SK-N-SH (cell line): ENCODE measurements around the gene CTTN. TPM values are rescaled to one million over a fixed set of nuclear protein-coding genes. Genes with fewer than 3 reads are reported as not detected.

ENCODE experiments used
- CTCF ChIA-PET: fragments of 300-600, 350-600 bp; formaldehyde crosslinking; extraction: SDS; loops from one replicate; lab custom pipeline; 2021; lab: Yijun Ruan, JAX
- POLR2A ChIA-PET: fragments of 350-600 bp; sonication (Branson Sonifier 250); formaldehyde crosslinking; extraction: SDS; loops from one replicate; lab custom pipeline; 2020; ENCODE audit warnings: antibody characterized with exemption, inconsistent platforms; lab: Yijun Ruan, JAX
- DNase-seq: peaks from one replicate; pipeline ENCODE4 v3.0.0; 2012
- H2AFZ ChIP-seq: fragments of 200-600 bp; sonication (generic); 2 replicates; pipeline ENCODE4 v1.8.1; 2016; ENCODE audit warnings: antibody characterized with exemption, mild to moderate bottlenecking, low read depth
- H3F3A ChIP-seq: fragments of 200-600 bp; sonication (generic); replicated peaks from 2 replicates; pipeline ENCODE3; 2016; ENCODE audit warnings: antibody characterized with exemption, mild to moderate bottlenecking; ENCODE audit not compliant: insufficient read depth
- H3K27ac ChIP-seq, 2 experiments: fragments of 200-500 bp in 1 of 2; fragments of 200-600 bp in 1 of 2; sonication (Bioruptor generic) in 1 of 2; sonication (generic), shearing (Covaris generic) in 1 of 2; 2 replicates each; pipeline versions ENCODE4 v1.5.1 to v1.6.1; 2014 to 2016; ENCODE audit warnings: low read depth in 2 of 2, inconsistent platforms in 1 of 2, low read length in 1 of 2, mild to moderate bottlenecking in 1 of 2, mixed read lengths in 1 of 2
- H3K27me3 ChIP-seq: fragments of 200-600 bp; sonication (generic), shearing (Covaris generic); 2 replicates; pipeline ENCODE4 v1.6.1; 2016; ENCODE audit warnings: mixed run types; ENCODE audit not compliant: insufficient read depth
- H3K36me3 ChIP-seq, 2 experiments: fragments of 200-500 bp in 1 of 2; fragments of 200-600 bp in 1 of 2; sonication (Bioruptor generic) in 1 of 2; sonication (generic) in 1 of 2; replicated peaks in 1 of 2; 2 replicates each; pipeline versions ENCODE3 to v1.5.1; 2014 to 2016; ENCODE audit warnings: low read length in 1 of 2, mild to moderate bottlenecking in 1 of 2; ENCODE audit not compliant: insufficient read depth in 2 of 2, control insufficient read depth in 1 of 2
- H3K4me1 ChIP-seq, 2 experiments: fragments of 200-500 bp in 1 of 2; fragments of 200-600 bp in 1 of 2; sonication (Bioruptor generic) in 1 of 2; sonication (generic), shearing (Covaris generic) in 1 of 2; 2 replicates each; pipeline versions ENCODE4 v1.5.1 to v1.6.1; 2014 to 2016; ENCODE audit warnings: low read depth in 1 of 2, low read length in 1 of 2, mixed run types in 1 of 2; ENCODE audit not compliant: insufficient read depth in 2 of 2, control insufficient read depth in 1 of 2
- H3K4me2 ChIP-seq: fragments of 200-600 bp; sonication (generic), shearing (Covaris generic); 2 replicates; pipeline ENCODE4 v1.6.1; 2017; ENCODE audit warnings: mixed run types
- H3K4me3 ChIP-seq, 2 experiments: fragments of 200-500 bp in 1 of 2; fragments of 200-600 bp in 1 of 2; sonication (Bioruptor generic) in 1 of 2; sonication (generic), shearing (Covaris generic) in 1 of 2; 2 replicates each; pipeline versions ENCODE4 v1.5.1 to v1.8.1; 2014 to 2016; ENCODE audit warnings: low read depth in 2 of 2, inconsistent platforms in 1 of 2, low read length in 1 of 2, mild to moderate bottlenecking in 1 of 2, mixed read lengths in 1 of 2, moderate library complexity in 1 of 2
- H3K79me2 ChIP-seq: fragments of 200-600 bp; sonication (generic); 2 replicates; pipeline ENCODE4 v1.8.1; 2017; ENCODE audit warnings: mild to moderate bottlenecking; ENCODE audit not compliant: insufficient read depth
- H3K9ac ChIP-seq: fragments of 200-600 bp; sonication (generic); 2 replicates; pipeline ENCODE4 v1.6.1; 2017; ENCODE audit warnings: mixed run types
- H3K9me2 ChIP-seq: fragments of 200-600 bp; sonication (generic); 2 replicates; pipeline ENCODE4 v1.6.1; 2017; ENCODE audit warnings: mixed run types
- H3K9me3 ChIP-seq: fragments of 200-600 bp; sonication (generic); 2 replicates; pipeline ENCODE4 v1.6.1; 2017; ENCODE audit warnings: mixed run types, mild to moderate bottlenecking, moderate library complexity
- H4K20me1 ChIP-seq: fragments of 200-600 bp; sonication (generic); 2 replicates; pipeline ENCODE4 v1.6.1; 2017; ENCODE audit warnings: mild to moderate bottlenecking, mixed run types; ENCODE audit not compliant: insufficient read depth
- CHD2 ChIP-seq: fragments of 150-350 bp; IDR thresholded peaks from 2 replicates; pipeline ENCODE4 v1.6.1; 2018; ENCODE audit warnings: low read length; ENCODE audit not compliant: partially characterized antibody
- CTCF ChIP-seq: fragments of 200-600 bp; sonication (generic); IDR thresholded peaks from 2 replicates; pipeline ENCODE4 v1.6.1; 2017; ENCODE audit warnings: antibody characterized with exemption, mild to moderate bottlenecking, moderate library complexity
- EZH2phosphoT487 ChIP-seq: fragments of 200-600 bp; sonication (generic); IDR thresholded peaks from 2 replicates; pipeline ENCODE4 v1.6.1; 2017; ENCODE audit warnings: low read depth, mixed run types, mild to moderate bottlenecking, antibody characterized with exemption, moderate library complexity, borderline replicate concordance
- FOXM1 ChIP-seq: IDR thresholded peaks from 2 replicates; pipeline ENCODE4 v1.4.0; 2012; ENCODE audit warnings: low read depth, mild to moderate bottlenecking
- GATA2 ChIP-seq: sonication (generic); formaldehyde crosslinking; IDR thresholded peaks from 2 replicates; pipeline ENCODE4 v1.5.0; 2020; ENCODE audit warnings: mild to moderate bottlenecking, missing genetic modification reagents
- PBX3 ChIP-seq: IDR thresholded peaks from 2 replicates; pipeline ENCODE4; 2012
- POLR2AphosphoS5 ChIP-seq: IDR thresholded peaks from 2 replicates; pipeline ENCODE4 v1.6.1; 2012; ENCODE audit warnings: low read depth, low read length
- RCOR1 ChIP-seq: fragments of 150-350 bp; IDR thresholded peaks from 2 replicates; pipeline ENCODE4 v1.6.1; 2017; ENCODE audit warnings: antibody characterized with exemption, low read length
- RFX5 ChIP-seq: IDR thresholded peaks from 2 replicates; pipeline ENCODE4 v1.6.1; 2012; ENCODE audit warnings: mild to moderate bottlenecking, improper control_type of control experiment, low read length
- SIN3A ChIP-seq: IDR thresholded peaks from 2 replicates; pipeline ENCODE4 v1.6.1; 2012; ENCODE audit warnings: low read depth, mild to moderate bottlenecking, low read length, moderate library complexity, borderline replicate concordance
- TEAD4 ChIP-seq: IDR thresholded peaks from 2 replicates; pipeline ENCODE4 v1.4.0; 2012; ENCODE audit warnings: mild to moderate bottlenecking, borderline replicate concordance; ENCODE audit not compliant: insufficient read depth
- ZBTB33 ChIP-seq: IDR thresholded peaks from 2 replicates; pipeline ENCODE4 v1.4.0; 2012; ENCODE audit warnings: low read depth, borderline replicate concordance
- WGBS: methylation state at CpG from one replicate; pipeline ENCODE4 v1.1.6; 2017; ENCODE audit warnings: low lambda C conversion rate; 5-methylcytosine and 5-hydroxymethylcytosine counted together
- polyA plus RNA-seq, 3 experiments: library from polyadenylated mRNA; depleted of rRNA; stranded (reverse); fragments of >200 nt; gene quantifications; 2 replicates each; pipeline ENCODE4 v1.2.3, GENCODE V29; 2012
- TF ChIP-seq, protein P1 (sequence below): fragments of 150-350 bp; IDR thresholded peaks from 2 replicates; pipeline ENCODE4 v1.6.1; 2016; ENCODE audit warnings: mild to moderate bottlenecking, low read depth, low read length
- TF ChIP-seq, protein P2 (sequence below): IDR thresholded peaks from 2 replicates; pipeline ENCODE4 v1.6.1; 2012; ENCODE audit warnings: mild to moderate bottlenecking, low read depth, low read length, moderate library complexity

CTTN gene
- polyA plus RNA-seq, 1 of the 3 experiments (the other 2 are of a cell fraction), result 243 TPM

DNA sequence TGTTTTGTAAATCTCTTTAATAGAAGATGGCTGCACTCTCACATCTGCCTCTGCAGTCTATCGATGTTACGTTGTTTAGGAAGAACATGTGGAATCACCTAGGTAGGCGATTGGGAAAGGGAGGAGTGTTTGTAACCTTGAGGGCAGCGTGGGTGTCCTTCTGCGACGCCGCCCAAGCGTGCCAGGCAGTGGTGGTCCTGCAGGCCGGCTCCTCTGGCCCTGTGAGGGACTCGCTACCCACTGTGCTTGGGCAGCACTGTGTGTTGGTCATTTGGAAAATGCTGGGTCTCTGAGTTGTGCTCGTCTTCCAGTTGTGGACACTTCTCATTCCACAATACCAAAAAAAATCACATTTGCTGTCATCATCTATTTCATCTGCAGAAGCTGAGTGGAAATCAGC, 29.1 kb downstream of the CTTN start:
- peaks cover 16% of the 10 kb centered on the region; the same call in 1 of the 2 replicates for H3K79me2 ChIP-seq
- no peaks in the 10 kb centered on the region for H3K4me1 ChIP-seq
- POLR2A ChIA-PET, result no interaction called here
- DNase-seq, result no peak
- H4K20me1 ChIP-seq, result peaks cover 29% of the 10 kb centered on the region
- no peak overlapping the region for H3K4me3 ChIP-seq
- CTCF ChIA-PET, result no interaction called here
- no peaks in the 10 kb centered on the region for H3K9me2 ChIP-seq
- H3F3A ChIP-seq, result no peaks in the 10 kb centered on the region
- TF ChIP-seq RFX5 (no peak), GATA2 (no peak), RCOR1 (no peak), EZH2phosphoT487 (no peak)
- H3K4me2 ChIP-seq, result no peak overlapping the region
- WGBS, result 96% methylated on average over 9 of the region's 11 CpGs
- no peaks in the 10 kb centered on the region for H3K27me3 ChIP-seq
- no peak overlapping the region for H3K27ac ChIP-seq
- no peak overlapping the region for H2AFZ ChIP-seq
- H3K9me3 ChIP-seq, result no peaks in the 10 kb centered on the region
- no peak overlapping the region for H3K9ac ChIP-seq
- H3K36me3 ChIP-seq, result peaks cover 46 to 74% of the 10 kb centered on the region in 2 experiments

GRCh38 chr11:70428701-70429427, 30.5 kb downstream of the CTTN start:
- Histone ChIP-seq H3K4me3 (no peak overlapping the region), H3K9me3 (no peaks in the 10 kb centered on the region), H3K4me1 (no peaks in the 10 kb centered on the region), H3F3A (no peaks in the 10 kb centered on the region), H2AFZ (no peak overlapping the region), H3K27me3 (no peaks in the 10 kb centered on the region), H3K9me2 (no peaks in the 10 kb centered on the region), H4K20me1 (peaks cover 15% of the 10 kb centered on the region; the same call in 1 of the 2 replicates), H3K79me2 (peaks cover 11% of the 10 kb centered on the region; the same call in 1 of the 2 replicates), H3K36me3 (peaks cover 40 to 73% of the 10 kb centered on the region in 2 experiments), H3K4me2 (no peak overlapping the region), H3K27ac (no peak overlapping the region), H3K9ac (no peak overlapping the region)
- TF ChIP-seq CHD2, result no peak
- no peak for TF ChIP-seq POLR2AphosphoS5
- TF ChIP-seq PBX3, result no peak
- TF ChIP-seq FOXM1, result no peak
- TF ChIP-seq, protein P1, sequence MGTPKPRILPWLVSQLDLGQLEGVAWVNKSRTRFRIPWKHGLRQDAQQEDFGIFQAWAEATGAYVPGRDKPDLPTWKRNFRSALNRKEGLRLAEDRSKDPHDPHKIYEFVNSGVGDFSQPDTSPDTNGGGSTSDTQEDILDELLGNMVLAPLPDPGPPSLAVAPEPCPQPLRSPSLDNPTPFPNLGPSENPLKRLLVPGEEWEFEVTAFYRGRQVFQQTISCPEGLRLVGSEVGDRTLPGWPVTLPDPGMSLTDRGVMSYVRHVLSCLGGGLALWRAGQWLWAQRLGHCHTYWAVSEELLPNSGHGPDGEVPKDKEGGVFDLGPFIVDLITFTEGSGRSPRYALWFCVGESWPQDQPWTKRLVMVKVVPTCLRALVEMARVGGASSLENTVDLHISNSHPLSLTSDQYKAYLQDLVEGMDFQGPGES, result no peak
- TF ChIP-seq RCOR1, result no peak
- no peak for TF ChIP-seq GATA2
- TF ChIP-seq, protein P2, sequence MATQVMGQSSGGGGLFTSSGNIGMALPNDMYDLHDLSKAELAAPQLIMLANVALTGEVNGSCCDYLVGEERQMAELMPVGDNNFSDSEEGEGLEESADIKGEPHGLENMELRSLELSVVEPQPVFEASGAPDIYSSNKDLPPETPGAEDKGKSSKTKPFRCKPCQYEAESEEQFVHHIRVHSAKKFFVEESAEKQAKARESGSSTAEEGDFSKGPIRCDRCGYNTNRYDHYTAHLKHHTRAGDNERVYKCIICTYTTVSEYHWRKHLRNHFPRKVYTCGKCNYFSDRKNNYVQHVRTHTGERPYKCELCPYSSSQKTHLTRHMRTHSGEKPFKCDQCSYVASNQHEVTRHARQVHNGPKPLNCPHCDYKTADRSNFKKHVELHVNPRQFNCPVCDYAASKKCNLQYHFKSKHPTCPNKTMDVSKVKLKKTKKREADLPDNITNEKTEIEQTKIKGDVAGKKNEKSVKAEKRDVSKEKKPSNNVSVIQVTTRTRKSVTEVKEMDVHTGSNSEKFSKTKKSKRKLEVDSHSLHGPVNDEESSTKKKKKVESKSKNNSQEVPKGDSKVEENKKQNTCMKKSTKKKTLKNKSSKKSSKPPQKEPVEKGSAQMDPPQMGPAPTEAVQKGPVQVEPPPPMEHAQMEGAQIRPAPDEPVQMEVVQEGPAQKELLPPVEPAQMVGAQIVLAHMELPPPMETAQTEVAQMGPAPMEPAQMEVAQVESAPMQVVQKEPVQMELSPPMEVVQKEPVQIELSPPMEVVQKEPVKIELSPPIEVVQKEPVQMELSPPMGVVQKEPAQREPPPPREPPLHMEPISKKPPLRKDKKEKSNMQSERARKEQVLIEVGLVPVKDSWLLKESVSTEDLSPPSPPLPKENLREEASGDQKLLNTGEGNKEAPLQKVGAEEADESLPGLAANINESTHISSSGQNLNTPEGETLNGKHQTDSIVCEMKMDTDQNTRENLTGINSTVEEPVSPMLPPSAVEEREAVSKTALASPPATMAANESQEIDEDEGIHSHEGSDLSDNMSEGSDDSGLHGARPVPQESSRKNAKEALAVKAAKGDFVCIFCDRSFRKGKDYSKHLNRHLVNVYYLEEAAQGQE, result no peak
- TF ChIP-seq CTCF, result no peak
- no peak for TF ChIP-seq TEAD4
- no peak for TF ChIP-seq ZBTB33
- TF ChIP-seq SIN3A, result no peak
- ChIA-PET CTCF (interaction anchor here (1.0 kb wide), 1 partner anchor 345 kb away, joined by 3 read pairs; no protein-coding TSS in a partner anchor), POLR2A (no interaction called here)
- DNase-seq, result no peak
- WGBS, result 95% methylated on average over 16 of the region's 18 CpGs
